Panc1 (cell line): ENCODE results near the gene HHAT.

Source experiments
- POLR2AphosphoS5 ChIP-seq: IDR thresholded peaks from 2 replicates; pipeline ENCODE4 v1.6.1; 2012; ENCODE audit warnings: mild to moderate bottlenecking, low read depth, low read length, moderate library complexity
- SIN3A ChIP-seq: IDR thresholded peaks from 2 replicates; pipeline ENCODE4 v1.6.1; 2012; ENCODE audit warnings: low read depth, mild to moderate bottlenecking, low read length, moderate library complexity, borderline replicate concordance; ENCODE audit not compliant: insufficient read depth
- TCF7L2 ChIP-seq: IDR thresholded peaks from 2 replicates; pipeline ENCODE4 v1.6.1; 2011; ENCODE audit warnings: mild to moderate bottlenecking, low read depth, low read length, inconsistent platforms
- TF ChIP-seq, protein P1 (sequence below): fragments of 450-650 bp; IDR thresholded peaks from 2 replicates; pipeline ENCODE4 v1.5.1; 2017; ENCODE audit warnings: mild to moderate bottlenecking
- TF ChIP-seq, protein P2 (sequence below), 2 experiments: IDR thresholded peaks; 2 replicates each; pipeline ENCODE4 v1.6.1; 2011 to 2012; ENCODE audit warnings: low read depth in 2 of 2, control low read depth in 1 of 2, low read length in 1 of 2, mild to moderate bottlenecking in 1 of 2, moderate library complexity in 1 of 2; ENCODE audit not compliant: insufficient read depth in 1 of 2

DNA sequence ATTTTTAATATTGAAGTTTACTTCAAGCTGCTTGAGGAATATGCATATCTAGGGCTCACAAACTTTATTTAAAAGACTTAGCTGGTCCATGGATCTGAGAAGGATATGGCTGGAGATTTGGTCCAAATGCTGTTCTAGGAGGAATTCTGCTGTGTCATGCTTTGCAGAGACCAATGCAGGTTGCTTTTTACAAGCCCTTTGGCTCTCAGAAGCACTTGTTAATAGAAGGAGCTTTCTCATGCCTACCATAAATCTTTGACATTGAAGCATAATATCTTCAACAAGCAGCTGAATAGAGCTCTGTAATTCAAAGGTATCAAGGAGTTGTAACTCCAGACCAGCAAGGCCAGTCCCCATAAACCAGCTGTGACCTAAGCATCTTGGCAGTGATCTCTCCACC lies 299.1 kb downstream of the HHAT start:
- TF ChIP-seq, protein P1, sequence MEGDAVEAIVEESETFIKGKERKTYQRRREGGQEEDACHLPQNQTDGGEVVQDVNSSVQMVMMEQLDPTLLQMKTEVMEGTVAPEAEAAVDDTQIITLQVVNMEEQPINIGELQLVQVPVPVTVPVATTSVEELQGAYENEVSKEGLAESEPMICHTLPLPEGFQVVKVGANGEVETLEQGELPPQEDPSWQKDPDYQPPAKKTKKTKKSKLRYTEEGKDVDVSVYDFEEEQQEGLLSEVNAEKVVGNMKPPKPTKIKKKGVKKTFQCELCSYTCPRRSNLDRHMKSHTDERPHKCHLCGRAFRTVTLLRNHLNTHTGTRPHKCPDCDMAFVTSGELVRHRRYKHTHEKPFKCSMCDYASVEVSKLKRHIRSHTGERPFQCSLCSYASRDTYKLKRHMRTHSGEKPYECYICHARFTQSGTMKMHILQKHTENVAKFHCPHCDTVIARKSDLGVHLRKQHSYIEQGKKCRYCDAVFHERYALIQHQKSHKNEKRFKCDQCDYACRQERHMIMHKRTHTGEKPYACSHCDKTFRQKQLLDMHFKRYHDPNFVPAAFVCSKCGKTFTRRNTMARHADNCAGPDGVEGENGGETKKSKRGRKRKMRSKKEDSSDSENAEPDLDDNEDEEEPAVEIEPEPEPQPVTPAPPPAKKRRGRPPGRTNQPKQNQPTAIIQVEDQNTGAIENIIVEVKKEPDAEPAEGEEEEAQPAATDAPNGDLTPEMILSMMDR = no peak
- no peak for TF ChIP-seq POLR2AphosphoS5
- TF ChIP-seq, protein P2, sequence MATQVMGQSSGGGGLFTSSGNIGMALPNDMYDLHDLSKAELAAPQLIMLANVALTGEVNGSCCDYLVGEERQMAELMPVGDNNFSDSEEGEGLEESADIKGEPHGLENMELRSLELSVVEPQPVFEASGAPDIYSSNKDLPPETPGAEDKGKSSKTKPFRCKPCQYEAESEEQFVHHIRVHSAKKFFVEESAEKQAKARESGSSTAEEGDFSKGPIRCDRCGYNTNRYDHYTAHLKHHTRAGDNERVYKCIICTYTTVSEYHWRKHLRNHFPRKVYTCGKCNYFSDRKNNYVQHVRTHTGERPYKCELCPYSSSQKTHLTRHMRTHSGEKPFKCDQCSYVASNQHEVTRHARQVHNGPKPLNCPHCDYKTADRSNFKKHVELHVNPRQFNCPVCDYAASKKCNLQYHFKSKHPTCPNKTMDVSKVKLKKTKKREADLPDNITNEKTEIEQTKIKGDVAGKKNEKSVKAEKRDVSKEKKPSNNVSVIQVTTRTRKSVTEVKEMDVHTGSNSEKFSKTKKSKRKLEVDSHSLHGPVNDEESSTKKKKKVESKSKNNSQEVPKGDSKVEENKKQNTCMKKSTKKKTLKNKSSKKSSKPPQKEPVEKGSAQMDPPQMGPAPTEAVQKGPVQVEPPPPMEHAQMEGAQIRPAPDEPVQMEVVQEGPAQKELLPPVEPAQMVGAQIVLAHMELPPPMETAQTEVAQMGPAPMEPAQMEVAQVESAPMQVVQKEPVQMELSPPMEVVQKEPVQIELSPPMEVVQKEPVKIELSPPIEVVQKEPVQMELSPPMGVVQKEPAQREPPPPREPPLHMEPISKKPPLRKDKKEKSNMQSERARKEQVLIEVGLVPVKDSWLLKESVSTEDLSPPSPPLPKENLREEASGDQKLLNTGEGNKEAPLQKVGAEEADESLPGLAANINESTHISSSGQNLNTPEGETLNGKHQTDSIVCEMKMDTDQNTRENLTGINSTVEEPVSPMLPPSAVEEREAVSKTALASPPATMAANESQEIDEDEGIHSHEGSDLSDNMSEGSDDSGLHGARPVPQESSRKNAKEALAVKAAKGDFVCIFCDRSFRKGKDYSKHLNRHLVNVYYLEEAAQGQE (IDR thresholded peaks at IDR 0.05; ENCODE audit: insufficient read depth in 1 of 2, low read depth in 2 of 2, low read length in 1 of 2) = no peak
- no peak for TF ChIP-seq SIN3A
- TF ChIP-seq TCF7L2 = no peak
